GM04503 (cell line): ENCODE data around the gene ZNF134.

Source experiments
- DNase-seq: peaks from one replicate; pipeline ENCODE4 v3.0.0-alpha.2; 2012; ENCODE audit warnings: low read depth

ZNF134 gene

DNA sequence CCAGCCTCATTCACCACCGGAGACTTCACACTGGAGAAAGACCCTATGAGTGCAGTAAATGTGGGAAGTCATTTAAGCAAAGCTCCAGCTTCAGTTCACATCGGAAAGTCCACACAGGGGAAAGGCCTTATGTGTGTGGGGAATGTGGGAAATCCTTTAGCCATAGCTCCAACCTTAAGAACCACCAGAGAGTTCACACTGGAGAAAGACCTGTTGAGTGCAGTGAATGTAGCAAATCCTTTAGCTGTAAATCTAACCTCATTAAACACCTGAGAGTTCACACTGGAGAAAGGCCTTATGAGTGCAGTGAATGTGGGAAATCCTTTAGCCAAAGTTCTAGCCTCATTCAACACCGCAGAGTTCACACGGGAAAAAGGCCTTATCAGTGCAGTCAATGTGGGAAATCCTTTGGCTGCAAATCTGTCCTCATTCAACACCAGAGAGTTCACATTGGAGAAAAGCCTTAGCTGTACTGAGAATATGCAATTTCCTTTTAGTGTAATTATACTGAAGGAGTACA is 27.7 kb downstream of the ZNF134 start:
- no peak for DNase-seq

- DNase-seq: no peak
Measured at GRCh38 chr19:57642396-57643046, 28.5 kb downstream of the ZNF134 start.

GRCh38 chr19:57643734-57644133 is 29.7 kb downstream of the ZNF134 start:
- DNase-seq: no peak

GRCh38 chr19:57648331-57649003 is 34.4 kb downstream of the ZNF134 start:
- DNase-seq: no peak

DNA sequence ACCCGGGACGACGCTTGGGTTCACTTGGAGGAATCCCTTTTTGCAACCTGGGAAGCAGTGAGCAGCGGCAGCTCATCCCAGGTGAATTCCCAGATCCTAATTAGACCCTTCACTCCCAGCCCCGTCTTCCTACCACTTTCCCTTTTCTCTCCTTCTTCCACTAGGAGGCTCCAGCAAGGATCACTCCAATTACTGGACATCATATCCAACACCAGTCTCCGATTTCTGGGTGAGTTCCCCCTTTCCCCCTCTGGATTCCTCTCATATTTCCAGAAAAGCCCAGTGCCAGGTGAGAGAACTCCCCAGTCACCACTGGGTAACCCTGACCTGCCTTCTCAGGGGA is 37.6 kb downstream of the ZNF134 start:
- no peak for DNase-seq

DNA sequence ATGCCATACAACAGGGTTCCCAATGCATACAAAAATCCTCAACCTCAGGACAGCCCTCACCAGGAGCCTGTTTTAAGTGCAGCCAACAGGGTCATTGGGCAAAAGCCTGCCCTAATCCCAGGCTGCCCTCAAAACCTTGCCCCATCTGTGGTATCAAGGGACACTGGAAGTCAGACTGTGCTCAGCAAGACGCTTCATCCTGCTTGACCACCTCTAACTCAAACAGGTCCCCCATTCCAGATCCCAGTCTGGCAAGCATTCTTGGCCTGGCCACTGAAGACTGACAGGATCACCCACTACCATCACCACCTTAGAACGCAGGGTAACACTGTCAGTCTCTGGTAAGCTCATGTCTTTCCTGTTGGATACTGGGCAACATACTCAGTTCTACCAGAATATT is 39.6 kb downstream of the ZNF134 start:
- DNase-seq: no peak

DNA sequence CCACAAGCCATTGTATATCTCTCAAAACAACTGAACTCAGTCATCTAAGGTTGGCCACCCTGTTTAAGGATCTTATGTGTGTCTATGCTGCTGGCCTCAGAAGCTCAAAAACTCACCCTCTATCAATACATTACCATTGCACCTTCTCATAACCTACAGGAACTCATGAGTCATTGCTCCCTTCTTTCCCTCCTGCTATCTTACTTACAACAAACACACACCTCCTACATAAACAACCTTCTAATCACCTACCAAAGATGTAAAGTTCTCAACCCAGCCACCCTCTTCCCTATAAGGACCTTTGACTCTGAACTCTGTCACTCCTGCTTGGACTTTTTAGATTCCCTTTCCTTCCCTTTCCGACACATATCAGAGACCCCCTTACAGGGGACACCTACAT is 41.4 kb downstream of the ZNF134 start:
- DNase-seq: no peak

DNA sequence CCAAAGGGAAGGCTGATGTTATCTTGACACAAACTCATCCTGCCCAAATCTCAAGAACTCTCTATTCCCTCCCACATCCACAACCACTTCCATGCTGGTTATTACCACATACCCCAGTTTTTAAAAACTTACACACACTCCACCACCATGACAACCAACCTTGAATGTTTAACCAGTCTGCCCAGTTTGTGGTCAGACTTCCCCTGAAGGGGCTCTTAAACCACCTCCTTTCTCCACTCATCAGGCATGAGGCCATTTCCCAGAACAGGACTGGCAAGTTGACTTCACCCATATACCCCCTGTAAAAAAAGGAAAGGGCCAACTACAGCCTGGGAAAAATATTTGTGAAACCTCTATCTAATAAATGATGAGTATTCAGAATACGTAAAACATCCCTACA is 42.3 kb downstream of the ZNF134 start:
- DNase-seq: no peak

- no peak for DNase-seq
Measured at GRCh38 chr19:57664269-57665127, 50.5 kb downstream of the ZNF134 start.

DNA sequence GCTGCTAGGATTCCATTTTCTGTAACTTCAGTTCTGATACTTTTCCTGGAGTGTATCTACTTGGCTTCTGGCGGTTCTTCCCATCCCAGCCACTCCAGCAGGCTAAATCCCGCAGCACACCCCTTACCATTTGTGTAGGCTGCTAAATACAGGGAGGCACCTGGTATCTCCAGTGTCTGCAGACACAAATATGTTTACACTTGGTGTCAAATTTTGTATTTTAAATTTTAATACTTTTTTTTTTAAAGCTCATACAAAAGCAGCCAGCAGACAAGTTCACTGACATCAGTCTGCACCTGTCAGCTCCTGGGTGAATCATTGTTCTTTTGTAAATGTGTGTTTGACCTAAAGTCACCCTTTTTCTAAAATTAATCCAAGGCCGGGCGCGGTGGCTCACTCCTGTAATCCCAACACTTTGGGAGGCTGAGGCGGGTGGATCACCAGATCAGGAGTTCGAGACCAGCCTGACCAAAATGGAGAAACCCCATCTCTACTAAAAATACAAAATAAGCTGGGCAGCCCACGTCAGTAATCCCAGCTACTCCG is 51.3 kb downstream of the ZNF134 start:
- DNase-seq: no peak

DNA sequence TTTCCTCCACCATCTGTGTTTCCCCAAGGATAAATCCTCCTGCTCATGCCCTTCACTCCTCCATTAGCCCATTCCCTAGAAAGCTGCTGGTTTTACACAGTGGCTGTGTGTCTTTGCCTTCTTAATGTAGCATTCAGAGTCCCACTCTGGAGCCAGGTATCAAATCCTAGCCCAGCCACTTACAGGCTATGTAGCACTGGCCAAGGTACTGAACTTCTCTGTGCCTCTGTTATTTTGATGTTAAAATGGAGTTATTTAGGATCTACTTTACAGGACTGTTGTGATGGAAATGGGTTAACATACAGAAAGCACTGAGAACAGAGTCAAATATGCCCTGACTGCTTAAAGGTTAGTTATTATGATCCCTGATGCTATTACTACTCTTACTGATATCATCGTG is 53.2 kb downstream of the ZNF134 start:
- DNase-seq: no peak

GRCh38 chr19:57668635-57669034 is 54.6 kb downstream of the ZNF134 start, which contains the start of gene ZSCAN4:
Gene ZSCAN4 (plus strand): TSS chr19:57668935. CDS start chr19:57676146, 7,211 bp downstream.
- DNase-seq: no peak

DNA sequence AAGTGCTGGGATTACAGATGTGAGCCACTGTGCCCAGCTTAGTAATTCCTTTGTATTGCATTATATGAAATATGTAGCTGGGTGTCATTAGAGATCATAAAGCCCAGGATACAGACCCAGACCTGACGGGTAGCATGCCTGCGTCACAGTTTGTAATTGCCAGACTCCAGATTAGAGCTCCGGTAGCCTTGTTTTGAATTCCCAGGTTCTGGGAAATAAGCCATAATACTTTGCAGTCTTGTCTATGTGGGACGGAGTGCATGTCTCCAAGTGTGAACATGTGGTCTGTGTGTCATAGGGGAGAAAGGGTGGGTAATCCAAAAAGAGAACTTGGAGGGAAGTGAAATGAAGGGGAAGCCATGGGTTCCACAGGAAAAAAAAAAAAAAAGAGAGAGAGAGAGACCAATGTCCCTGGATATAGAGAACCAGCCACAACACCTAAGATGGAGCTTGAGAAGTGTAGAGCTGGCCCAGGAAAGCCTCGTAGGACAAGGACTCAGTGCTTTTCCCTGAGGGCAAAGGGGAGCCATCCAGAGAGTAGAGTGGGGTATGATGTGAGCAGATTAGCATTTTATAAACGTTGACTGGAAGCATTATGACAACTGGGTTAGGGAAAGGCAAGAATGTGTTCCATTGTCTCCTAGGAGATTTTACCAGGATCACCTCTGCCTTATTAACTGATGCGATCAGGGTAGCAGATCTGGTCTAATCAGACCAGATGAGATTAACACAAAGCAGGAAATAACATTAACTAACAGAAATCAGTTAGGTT is 57.3 kb downstream of the ZNF134 start:
- DNase-seq: peak; percentile 43

DNA sequence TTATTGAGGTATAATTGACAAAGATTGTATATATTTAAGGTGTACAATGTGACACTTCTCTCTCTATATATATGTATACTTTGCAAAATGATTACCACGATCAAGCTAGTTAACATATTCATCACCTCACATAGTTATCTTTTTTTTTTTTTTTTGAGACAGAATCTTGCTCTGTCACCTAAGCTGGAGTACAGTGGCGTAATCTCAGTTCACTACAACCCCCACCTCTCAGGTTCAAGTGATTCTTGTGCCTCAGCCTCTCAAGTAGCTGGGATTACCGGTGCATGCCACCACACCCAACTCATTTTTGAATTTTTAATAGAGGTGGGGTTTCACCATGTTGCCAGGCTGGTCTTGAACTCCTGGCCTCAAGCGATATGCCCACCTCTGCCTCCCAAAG is 58.4 kb downstream of the ZNF134 start:
- no peak for DNase-seq
